Measurements from ENCODE around the gene SNRNP200. TPM values are rescaled to one million over a fixed set of nuclear protein-coding genes. Genes with fewer than 3 reads are reported as not detected.

The SNRNP200 gene
- total RNA-seq, 3 donors from 2014 or later = 95.8 to 113 (median 106) TPM

DNA sequence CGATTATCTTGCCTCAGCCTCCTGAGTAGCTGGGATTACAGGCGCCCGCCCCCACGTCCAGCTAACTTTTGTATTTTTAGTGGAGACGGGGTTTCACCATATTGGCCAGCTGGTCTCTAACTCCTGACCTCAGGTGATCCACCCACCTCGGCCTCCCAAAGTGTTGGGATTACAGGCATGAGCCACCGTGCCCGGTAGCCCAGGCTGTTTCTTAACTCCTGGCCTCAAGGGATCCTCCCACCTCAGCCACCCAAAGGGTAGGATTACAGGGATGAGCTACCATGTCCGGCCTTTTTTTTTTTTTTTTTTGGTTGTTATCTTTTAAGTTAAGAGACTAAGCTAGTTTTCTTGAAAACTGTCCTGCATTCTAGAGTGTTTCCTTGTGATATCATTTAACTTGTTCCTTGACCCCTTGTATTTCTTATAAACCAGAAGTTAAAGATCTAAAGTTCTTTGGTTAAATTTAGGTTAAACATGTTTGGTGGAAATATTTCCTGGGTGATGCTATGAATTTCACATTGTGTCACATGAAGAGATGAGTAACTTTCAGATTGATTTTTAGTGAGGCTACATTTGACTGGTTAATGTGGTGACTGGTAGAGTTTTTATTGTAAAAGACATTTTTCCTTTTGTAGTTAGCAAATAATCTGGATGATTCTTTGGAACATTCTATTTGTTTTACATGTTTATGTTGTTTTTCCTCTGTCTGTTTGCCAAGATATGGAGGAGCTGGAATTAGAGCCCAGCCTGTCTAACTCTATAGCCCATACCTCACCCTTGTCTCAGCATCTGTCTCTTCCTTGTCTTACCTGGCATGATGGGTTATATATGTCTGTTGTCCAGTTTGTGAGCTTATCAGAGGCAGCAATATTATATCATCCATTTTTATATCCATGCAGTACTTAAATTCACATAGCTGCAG, 35.4 kb upstream of the SNRNP200 start:
- DNase-seq (no peak), ATAC-seq (no peak)
- H3K4me3 ChIP-seq = no peak overlapping the region
- TF ChIP-seq, protein P1, sequence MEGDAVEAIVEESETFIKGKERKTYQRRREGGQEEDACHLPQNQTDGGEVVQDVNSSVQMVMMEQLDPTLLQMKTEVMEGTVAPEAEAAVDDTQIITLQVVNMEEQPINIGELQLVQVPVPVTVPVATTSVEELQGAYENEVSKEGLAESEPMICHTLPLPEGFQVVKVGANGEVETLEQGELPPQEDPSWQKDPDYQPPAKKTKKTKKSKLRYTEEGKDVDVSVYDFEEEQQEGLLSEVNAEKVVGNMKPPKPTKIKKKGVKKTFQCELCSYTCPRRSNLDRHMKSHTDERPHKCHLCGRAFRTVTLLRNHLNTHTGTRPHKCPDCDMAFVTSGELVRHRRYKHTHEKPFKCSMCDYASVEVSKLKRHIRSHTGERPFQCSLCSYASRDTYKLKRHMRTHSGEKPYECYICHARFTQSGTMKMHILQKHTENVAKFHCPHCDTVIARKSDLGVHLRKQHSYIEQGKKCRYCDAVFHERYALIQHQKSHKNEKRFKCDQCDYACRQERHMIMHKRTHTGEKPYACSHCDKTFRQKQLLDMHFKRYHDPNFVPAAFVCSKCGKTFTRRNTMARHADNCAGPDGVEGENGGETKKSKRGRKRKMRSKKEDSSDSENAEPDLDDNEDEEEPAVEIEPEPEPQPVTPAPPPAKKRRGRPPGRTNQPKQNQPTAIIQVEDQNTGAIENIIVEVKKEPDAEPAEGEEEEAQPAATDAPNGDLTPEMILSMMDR (IDR thresholded peaks at IDR 0.05) = no peak
- intact Hi-C loops (cut with DNase I, micrococcal nuclease) = no loop called here
- H3K9me3 ChIP-seq = no peaks in the 10 kb centered on the region
- H3K36me3 ChIP-seq (ENCODE audit: low read depth) = no peaks in the 10 kb centered on the region
- no peaks in the 10 kb centered on the region for H3K4me1 ChIP-seq (ENCODE audit: low read depth)

DNA sequence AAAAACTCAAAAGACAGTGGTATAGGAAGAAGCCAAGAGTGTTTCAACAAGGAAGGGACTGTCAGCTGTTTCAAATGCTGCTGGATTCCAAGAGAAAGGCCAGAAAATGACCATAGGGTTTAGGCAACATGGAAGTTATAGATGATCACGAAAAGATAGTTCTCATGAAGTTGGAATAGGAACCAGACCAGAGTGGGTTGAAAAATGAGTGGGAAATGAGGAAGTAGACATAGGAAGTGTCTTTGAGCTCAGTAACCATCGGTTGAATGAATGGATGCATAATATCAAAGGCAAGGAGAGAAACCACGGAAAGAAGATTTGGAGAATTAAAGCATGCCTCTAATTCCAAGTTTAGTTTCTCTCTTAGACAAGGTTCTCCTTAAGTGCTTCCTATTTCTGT, 31.5 kb upstream of the SNRNP200 start:
- TF ChIP-seq, protein P1 (IDR thresholded peaks at IDR 0.05) = no peak
- ATAC-seq = no peak
- Histone ChIP-seq H3K36me3 (ENCODE audit: low read depth) (no peaks in the 10 kb centered on the region), H3K9me3 (no peaks in the 10 kb centered on the region), H3K4me1 (ENCODE audit: low read depth) (peaks cover 5% of the 10 kb centered on the region), H3K4me3 (no peak overlapping the region)
- DNase-seq = no peak
- intact Hi-C loops (cut with DNase I, micrococcal nuclease) = no loop called here

DNA sequence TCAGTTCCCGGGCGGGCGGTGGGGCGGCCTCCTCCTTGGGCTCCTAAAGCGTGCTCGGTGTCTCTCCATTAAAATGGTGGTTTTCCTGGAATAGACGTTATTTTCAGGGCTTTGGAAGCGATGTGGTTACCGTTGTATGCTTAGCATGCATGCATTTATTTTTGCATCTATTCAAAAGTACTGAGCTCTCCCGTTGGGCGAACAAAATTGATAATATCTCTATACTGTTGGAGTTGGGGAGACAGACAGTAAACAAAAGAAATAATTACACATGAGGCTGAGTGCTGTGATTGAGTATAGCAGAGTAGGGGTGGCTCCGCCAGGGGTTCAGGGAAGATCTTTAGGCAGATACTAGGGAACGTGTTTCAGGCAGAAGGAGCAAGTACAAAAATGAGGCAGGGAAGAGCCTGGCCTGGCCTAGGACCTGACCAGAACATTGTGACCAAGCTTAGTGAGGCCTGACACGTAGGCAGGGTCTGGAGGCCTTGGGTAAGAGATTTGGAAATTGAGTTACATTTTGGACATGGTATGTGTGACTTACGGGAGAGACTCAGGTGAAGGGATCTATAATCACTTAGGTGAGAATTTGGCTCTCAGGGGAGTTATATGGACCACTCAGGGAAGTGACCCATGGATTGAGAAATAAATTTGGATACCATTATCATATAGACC, 30.9 kb upstream of the SNRNP200 start:
- TF ChIP-seq, protein P1 (IDR thresholded peaks at IDR 0.05) = no peak
- ATAC-seq (no peak), DNase-seq (no peak)
- intact Hi-C loops (cut with DNase I, micrococcal nuclease) = no loop called here
- Histone ChIP-seq H3K36me3 (ENCODE audit: low read depth) (no peaks in the 10 kb centered on the region), H3K4me1 (ENCODE audit: low read depth) (peaks cover 5% of the 10 kb centered on the region), H3K4me3 (no peak overlapping the region), H3K9me3 (no peaks in the 10 kb centered on the region)

DNA sequence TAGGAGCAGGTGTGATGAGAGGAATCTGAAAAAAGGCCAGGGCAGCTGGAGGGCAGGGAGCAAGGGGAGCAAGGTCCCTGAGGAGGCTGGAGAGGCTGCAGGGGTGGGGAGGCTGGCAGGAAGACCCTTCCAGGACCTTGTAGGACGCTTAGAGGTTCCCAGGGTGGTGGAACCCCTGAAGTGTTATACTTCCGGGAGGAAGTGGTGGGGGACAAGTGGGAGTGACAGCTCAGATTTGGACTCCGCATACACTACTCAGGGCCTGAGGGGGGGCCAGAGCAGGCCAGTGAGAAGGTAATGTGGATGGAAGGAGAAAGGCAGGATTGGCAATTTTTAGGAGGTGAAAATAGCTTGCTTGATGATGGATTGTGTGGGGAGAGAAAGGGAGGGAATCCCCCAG, 28.4 kb upstream of the SNRNP200 start:
- Histone ChIP-seq H3K4me3 (no peak overlapping the region), H3K36me3 (ENCODE audit: low read depth) (no peaks in the 10 kb centered on the region), H3K9me3 (no peaks in the 10 kb centered on the region), H3K4me1 (ENCODE audit: low read depth) (peaks cover 5% of the 10 kb centered on the region)
- TF ChIP-seq, protein P1 (IDR thresholded peaks at IDR 0.05) = no peak
- ATAC-seq = no peak
- intact Hi-C loops (cut with DNase I, micrococcal nuclease) = no loop called here
- no peak for DNase-seq

DNA sequence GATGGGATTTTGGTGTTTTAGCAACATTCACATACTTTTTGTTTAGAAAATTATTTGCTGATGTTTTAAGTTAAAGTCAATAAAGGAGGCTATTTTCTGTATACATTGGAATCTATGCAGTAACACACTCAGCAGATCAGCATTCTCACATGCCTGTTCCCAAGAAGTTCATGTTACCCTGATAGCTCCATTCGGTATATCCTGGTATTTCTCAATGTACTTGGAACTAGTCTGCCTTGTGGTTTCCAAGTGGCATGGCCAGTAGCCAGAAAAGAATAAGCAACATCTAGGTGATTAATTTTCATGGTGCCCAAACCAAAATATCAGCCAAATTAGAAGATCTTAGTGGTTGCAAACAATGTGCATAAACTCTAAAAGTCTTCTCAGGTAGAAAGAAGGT, 25.1 kb upstream of the SNRNP200 start:
- TF ChIP-seq, protein P1 (IDR thresholded peaks at IDR 0.05) = no peak
- intact Hi-C loops (cut with DNase I, micrococcal nuclease) = no loop called here
- no peak for ATAC-seq

More for the DNA sequence above, 25.1 kb upstream of the SNRNP200 start:
- DNase-seq = no peak
- Histone ChIP-seq H3K9me3 (no peaks in the 10 kb centered on the region), H3K4me1 (ENCODE audit: low read depth) (peaks cover 12% of the 10 kb centered on the region), H3K4me3 (no peak overlapping the region), H3K36me3 (ENCODE audit: low read depth) (no peaks in the 10 kb centered on the region)

Measured in mucosa of descending colon (tissue), 3 donors.